GM10248 (cell line): ENCODE measurements around the gene NOP14.

Experiments used
- CTCF ChIA-PET: fragments of 300-600 bp; sonication (Branson Sonifier 250); formaldehyde crosslinking; extraction: SDS; loops from one replicate; lab custom pipeline; 2021; ENCODE audit warnings: antibody characterized with exemption; lab: Yijun Ruan, JAX
- POLR2A ChIA-PET: fragments of 350-650 bp; sonication (Branson Sonifier 250); formaldehyde crosslinking; extraction: SDS; loops from one replicate; lab custom pipeline; 2020; ENCODE audit warnings: antibody characterized with exemption; lab: Yijun Ruan, JAX
- DNase-seq: peaks from one replicate; pipeline ENCODE4 v3.0.0; 2012; ENCODE audit errors: extremely low spot score
- CTCF ChIP-seq: IDR thresholded peaks from 2 replicates; pipeline ENCODE4 v1.5.1; 2012; ENCODE audit warnings: mild to moderate bottlenecking, low read depth; ENCODE audit errors: extremely low read depth, missing control alignments, control extremely low read depth

The NOP14 gene

GRCh38 chr4:2928242-2929176 lies 34.7 kb downstream of the NOP14 start:
- ChIA-PET CTCF (interaction anchor here (1.2 kb wide), 1 partner anchor 165 kb away, joined by 4 read pairs; no protein-coding TSS in a partner anchor), POLR2A (interaction anchor here (0.5 kb wide), 1 partner anchor 109 kb away, joined by 3 read pairs; no protein-coding TSS in a partner anchor)
- no peak for DNase-seq
- TF ChIP-seq CTCF: no peak

- TF ChIP-seq CTCF: no peak
- CTCF ChIA-PET: interaction anchor here (1.2 kb wide), 1 partner anchor 164 kb away, joined by 4 read pairs; no protein-coding TSS in a partner anchor
- no peak for DNase-seq
- POLR2A ChIA-PET: no interaction called here
Observed at GRCh38 chr4:2927696-2928075, 35.5 kb downstream of the NOP14 start.

- ChIA-PET POLR2A (no interaction called here), CTCF (no interaction called here)
- no peak for DNase-seq
- TF ChIP-seq CTCF: no peak
Observed at GRCh38 chr4:2927016-2927695, 36.0 kb downstream of the NOP14 start.

DNA sequence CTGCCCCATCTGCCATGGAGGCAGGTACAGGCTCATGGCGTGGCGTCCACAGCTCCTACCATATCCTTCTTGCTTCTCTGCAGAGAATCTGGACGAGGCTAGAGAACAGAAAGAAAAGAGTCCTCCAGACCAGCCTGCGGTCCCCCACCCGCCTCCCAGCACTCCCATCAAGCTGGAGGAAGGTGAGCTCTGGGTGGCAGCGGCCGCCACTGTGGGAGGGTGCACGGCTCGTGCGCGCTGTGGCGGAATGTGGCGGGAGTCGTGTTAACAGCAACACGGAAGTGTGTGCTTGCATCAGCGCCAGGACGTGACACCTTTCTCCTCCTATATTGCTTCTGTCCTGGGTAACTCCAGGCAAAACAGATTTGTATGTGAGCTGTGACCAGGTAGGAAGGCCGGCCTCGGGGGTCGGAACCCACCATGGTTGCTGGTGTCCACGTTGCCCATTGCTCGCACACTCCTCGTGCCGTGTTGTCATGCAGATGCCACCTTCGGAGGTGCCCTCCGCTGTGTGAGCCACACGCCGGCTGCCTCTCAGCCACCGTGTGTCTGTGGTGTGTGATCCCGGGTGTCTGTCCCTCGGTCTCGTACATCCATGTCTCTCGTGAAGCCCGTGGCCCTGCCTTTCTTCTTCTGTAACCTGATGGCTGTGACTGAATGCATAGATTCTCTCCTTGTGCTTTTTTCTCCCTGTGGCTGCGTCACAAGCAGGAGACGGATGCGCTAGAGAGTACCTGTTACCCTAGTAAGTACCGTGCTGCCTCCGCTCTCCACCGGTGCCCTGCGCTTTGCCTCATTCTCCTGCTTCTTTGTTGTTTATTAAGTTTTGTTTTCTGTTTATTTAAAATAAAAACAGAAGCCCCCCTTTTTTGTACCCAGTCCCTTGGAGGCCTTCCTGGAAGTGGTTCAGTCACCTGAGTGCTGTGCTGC lies 37.0 kb downstream of the NOP14 start:
- no peak for DNase-seq
- ChIA-PET CTCF (interaction anchor here (1.1 to 1.5 kb wide), 2 partner anchors 13 to 15 kb away, joined by 4 to 5 read pairs; no protein-coding TSS in a partner anchor), POLR2A (interaction anchor here (0.6 to 1.6 kb wide), 2 partner anchors 10 to 80 kb away, joined by 6 to 9 read pairs; no protein-coding TSS in a partner anchor)
- TF ChIP-seq CTCF: no peak

GRCh38 chr4:2925496-2925895 lies 37.7 kb downstream of the NOP14 start:
- DNase-seq: no peak
- CTCF ChIA-PET: interaction anchor here (1.0 to 1.5 kb wide), 5 partner anchors 12 to 65 kb away, joined by 3 to 5 read pairs (median 3); no protein-coding TSS in a partner anchor
- POLR2A ChIA-PET: interaction anchor here (1.6 kb wide), 1 partner anchor 11 kb away, joined by 9 read pairs; no protein-coding TSS in a partner anchor
- TF ChIP-seq CTCF: no peak
